22Rv1 (cell line): Measurements from ENCODE around the gene GPR146.

Source experiments
- H3K27ac ChIP-seq: fragments of 450-650 bp; 2 replicates; pipeline ENCODE4 v1.5.1; 2017
- ZFX ChIP-seq: fragments of 450-650 bp; IDR thresholded peaks from 2 replicates; pipeline ENCODE4 v1.6.1; 2017; ENCODE audit warnings: antibody characterized with exemption, borderline replicate concordance
- TF ChIP-seq, protein P1 (sequence below): fragments of 450-650 bp; IDR thresholded peaks from 2 replicates; pipeline ENCODE4 v1.5.1; 2017; ENCODE audit warnings: mild to moderate bottlenecking

The GPR146 gene, protein sequence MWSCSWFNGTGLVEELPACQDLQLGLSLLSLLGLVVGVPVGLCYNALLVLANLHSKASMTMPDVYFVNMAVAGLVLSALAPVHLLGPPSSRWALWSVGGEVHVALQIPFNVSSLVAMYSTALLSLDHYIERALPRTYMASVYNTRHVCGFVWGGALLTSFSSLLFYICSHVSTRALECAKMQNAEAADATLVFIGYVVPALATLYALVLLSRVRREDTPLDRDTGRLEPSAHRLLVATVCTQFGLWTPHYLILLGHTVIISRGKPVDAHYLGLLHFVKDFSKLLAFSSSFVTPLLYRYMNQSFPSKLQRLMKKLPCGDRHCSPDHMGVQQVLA

DNA sequence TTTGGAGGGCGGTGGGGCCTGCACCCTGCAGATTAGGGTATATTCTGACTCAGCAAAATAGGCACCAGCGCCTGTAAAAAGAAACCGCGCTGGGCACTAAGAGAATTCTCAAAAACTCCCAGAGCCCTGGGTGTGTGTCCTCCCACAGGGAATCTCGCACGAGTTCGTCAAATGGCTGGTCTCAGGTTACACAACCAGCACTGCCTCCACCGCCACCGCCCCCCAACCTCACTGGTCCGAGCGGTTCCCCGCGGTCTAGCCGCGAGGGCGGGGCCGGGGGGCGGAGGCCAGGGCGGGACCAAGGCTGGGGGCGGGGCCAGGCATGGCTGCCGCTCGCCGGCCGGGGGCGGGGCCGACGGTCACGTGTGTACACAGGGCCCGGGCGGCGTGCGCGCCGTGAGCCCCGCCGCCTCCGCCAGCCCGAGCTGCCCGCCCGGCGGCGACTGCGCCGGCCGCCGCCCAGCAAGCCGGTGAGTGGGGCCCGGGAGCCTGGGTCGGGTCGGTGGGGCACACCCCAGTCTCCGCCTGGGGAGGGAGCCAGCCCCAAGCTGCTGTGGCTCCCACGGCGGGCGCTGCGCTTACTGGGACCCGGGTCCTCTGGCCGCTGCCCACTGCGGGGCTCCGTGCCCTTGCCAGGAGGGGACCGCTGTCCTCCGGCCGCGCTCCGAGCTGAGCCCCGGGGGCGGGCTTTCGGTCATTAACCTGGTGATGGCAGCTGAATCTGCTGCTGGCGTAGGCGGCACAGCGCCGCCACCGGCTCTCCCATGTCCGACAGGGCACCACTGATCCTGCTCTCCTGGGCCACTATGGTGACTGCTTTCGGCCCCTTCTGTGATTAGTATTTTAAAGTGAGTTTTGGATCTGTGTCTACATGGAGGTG, at the start of gene GPR146:
Gene GPR146 (plus strand): TSS at position 358 of the 880 bp plus-strand sequence. CDS start 12,970 bp downstream, outside the sequence.
- TF ChIP-seq, protein P1, sequence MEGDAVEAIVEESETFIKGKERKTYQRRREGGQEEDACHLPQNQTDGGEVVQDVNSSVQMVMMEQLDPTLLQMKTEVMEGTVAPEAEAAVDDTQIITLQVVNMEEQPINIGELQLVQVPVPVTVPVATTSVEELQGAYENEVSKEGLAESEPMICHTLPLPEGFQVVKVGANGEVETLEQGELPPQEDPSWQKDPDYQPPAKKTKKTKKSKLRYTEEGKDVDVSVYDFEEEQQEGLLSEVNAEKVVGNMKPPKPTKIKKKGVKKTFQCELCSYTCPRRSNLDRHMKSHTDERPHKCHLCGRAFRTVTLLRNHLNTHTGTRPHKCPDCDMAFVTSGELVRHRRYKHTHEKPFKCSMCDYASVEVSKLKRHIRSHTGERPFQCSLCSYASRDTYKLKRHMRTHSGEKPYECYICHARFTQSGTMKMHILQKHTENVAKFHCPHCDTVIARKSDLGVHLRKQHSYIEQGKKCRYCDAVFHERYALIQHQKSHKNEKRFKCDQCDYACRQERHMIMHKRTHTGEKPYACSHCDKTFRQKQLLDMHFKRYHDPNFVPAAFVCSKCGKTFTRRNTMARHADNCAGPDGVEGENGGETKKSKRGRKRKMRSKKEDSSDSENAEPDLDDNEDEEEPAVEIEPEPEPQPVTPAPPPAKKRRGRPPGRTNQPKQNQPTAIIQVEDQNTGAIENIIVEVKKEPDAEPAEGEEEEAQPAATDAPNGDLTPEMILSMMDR = peak; percentile 90
- no peak for TF ChIP-seq ZFX

DNA sequence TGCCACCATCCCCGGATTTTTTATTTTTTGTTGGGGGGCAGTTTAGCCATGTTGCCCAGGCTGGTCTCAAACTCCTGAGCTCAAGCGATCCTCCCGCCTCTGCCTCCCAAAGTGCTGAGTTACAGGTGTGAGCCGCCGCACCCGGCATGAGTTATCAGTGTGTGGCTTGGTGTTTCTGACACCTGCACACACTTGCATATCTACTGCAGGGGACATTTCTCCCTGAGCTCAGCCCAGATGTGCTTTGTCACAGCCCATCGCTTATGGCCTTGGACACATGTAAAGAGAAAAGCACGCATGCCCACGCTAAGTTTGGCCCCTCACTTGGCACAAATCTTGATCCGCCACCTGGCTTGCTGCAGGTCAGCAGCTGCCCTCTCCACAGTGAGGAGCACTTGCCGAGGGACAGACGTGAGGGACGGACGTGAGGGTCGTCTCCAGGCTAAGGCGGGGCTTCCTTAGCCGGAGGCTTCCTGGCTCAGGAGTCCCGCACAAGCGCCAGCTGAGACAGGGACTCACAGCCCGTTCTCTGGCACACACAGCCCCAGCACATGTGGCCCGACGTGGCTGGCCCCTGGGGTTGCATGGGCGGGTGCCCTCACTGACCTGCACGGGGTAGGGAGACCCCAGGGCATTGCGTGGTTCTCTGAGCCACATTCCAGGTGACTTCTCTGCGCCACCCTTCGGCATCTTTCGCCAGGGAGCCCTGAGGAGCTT, 49.6 kb upstream of the GPR146 start:
- TF ChIP-seq ZFX = no peak
- H3K27ac ChIP-seq = no peak overlapping the region

More for the DNA sequence above, at the start of gene GPR146:
- peak within 1 kb of the TSS; percentile 92 for H3K27ac ChIP-seq

DNA sequence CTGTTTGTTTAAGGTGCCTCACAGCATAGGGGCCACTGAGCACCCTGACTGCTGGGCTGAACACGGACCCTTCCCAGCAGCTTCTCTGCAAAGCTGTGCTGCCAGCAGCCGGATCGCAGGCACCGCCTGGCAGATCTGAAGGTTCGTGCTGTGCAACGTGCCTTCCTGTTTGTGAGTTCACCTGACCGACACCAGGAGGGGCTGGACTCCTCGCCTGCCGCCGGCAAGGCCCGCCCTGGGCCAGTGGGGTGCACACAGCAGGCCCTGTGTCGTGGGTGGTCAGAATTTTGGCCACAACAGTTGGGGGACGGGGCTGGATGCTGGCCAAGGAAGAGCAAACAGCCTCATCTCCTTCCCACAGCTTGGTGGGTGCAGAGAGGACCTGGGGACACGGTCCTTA, 48.8 kb upstream of the GPR146 start:
- no peak for TF ChIP-seq ZFX
- TF ChIP-seq, protein P1 = no peak
- no peak overlapping the region for H3K27ac ChIP-seq

DNA sequence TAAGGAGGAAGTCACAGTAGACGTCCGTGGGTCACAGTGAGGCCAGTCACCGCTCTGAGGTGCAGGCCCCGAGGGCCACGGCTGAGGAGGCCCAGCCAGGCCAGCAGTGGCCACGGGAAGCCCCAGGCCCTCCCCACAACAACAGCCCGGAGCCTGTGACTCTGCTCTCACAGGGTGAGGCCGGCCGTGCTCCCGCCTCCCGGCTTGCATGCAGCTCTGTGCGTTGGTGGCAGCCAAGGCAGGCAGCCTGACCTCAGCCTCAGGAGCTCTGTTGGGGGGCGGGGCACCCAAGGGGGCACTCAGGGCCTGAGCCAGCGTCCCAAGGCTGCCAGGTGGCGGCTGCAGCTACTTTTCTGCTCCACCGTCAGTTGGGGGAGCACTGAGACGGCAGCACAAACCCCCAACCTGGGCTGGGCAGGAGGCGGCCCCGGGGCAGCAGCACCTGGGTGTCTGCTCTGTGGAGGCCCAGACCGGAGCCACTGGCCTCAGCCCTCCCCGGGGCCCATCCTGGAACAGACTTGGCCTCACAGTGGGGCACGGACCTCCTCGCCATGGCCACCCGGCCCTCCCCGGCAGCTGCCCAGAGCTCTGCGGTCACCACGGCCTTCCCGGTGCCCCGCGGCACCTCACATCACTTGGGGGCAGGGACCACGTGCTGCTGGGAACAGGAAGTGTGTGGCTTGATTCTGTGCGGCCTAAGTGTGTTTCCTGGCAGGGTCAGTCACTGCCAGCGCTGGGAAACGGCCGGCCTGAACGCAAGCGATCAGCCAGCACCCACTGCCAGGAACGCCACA, 48.1 kb upstream of the GPR146 start:
- no peak overlapping the region for H3K27ac ChIP-seq
- TF ChIP-seq, protein P1 = no peak
- no peak for TF ChIP-seq ZFX

DNA sequence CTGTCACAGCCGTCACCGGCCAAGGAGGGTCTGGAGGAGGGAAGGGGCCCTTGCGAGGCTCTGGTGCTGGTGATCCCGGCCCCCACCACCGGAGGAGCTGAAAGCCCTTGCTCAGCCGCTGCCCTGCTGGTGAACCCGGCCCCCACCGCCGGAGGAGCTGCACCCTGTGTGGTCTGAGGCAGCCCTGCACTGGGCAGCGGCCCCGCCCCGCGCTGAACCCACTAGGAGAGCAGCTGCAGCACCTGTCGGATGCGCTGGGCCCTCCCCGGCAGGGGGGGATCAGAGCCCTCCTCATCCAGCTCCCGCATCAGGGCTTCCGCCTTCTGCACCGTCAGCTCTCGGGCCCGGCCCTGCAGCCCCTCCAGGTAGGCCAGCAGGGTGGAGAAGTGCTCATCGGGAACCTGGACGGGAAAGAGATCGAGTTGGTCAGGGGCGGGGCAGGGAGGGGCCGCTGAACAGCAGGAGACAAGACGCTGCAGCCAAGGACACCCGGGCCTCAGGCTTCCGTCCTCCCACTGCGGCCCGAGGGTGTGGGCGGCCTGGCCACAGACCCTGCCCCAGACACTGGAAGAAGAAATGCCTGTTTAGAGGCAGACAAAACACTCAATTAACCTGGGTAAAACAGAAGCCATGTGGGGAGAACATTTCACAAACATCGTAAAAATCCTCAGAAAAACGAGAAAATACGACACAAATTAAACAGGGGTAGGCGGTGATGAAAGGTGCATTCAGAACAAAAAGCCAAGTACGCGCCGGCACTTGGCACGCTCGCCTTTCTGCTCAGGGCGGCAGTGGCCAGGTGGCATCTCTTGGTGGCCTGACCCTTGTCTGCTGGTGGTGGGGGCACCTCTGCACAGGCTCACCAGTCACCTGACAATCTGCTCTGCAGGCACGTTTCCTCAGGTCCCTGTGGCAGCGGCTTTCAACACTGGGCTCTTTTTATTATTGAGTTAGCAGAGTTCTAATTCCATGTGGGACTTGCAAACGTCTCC, 46.6 kb upstream of the GPR146 start:
- H3K27ac ChIP-seq = no peak overlapping the region
- TF ChIP-seq, protein P1 = no peak; the same call in 1 of the 2 replicates
- TF ChIP-seq ZFX = no peak

DNA sequence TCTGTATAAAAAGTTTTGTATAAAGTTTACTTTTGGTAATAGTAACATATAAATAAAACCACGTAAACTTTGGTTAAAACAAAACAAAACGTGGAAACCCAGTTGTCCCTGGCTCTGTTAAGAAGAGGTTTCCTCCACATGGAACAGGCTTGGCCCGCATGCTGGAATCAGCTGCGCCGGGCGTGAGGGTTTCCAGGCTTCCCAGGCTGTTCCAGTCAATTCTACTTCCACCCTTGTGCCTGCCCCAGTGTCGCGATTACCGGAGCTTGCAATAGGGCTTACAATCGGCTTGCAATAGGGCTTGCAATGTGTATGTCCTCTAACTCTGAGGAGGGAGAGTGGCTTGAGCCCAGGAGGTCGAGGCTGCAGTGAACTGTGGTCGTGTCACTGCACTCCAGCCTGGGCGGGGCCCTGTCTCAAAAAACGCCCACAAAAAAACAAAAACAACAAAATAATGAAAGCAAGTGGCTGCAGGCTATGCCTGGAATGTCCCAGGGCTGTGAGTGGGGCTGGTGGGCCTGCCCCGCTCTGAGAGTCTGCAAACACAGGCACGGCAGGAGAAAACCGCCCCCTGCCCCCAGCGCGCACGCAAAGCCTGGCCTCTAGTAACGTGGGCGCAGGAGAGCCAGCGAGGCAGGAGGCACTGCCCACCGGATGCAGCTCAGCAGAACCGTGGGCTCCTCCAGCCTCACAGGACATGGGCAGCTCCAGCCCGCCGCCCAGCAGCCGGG, 45.0 kb upstream of the GPR146 start:
- TF ChIP-seq, protein P1 = no peak
- no peak for TF ChIP-seq ZFX
- H3K27ac ChIP-seq = no peak overlapping the region
